Activated CD8-positive, alpha-beta T cell treated with anti-CD3 and anti-CD28 coated beads for 36 hours (primary cell): ENCODE data around the gene SELENOH. TPM values are rescaled to one million over a fixed set of nuclear protein-coding genes. Genes with fewer than 3 reads are reported as not detected.

Source experiments
- ATAC-seq: fragments of 200-7000 bp; cut with Tn5 transposase; one replicate; pipeline ENCODE4 v1.10.0; 2021; ENCODE audit warnings: mild to moderate bottlenecking, moderate library complexity
- CTCF ChIA-PET: fragments of 350-600 bp; sonication (Branson Sonifier 250); formaldehyde crosslinking; loops from one replicate; lab custom pipeline; 2021; ENCODE audit warnings: antibody characterized with exemption; lab: Charles Lee
- POLR2A ChIA-PET: fragments of 350-600 bp; sonication (Branson Sonifier 250); formaldehyde crosslinking; loops from one replicate; lab custom pipeline; 2021; ENCODE audit warnings: antibody characterized with exemption; lab: Charles Lee
- DNase-seq: peaks from one replicate; pipeline ENCODE4 v3.0.0-alpha.2; 2020
- H3K27ac Mint-ChIP-seq: one replicate; pipeline ENCODE4 v1.8.0; 2021; ENCODE audit warnings: mild to moderate bottlenecking, mixed read lengths
- H3K27me3 Mint-ChIP-seq: one replicate; pipeline ENCODE4 v1.8.0; 2021; ENCODE audit warnings: mixed read lengths
- H3K36me3 Mint-ChIP-seq: one replicate; pipeline ENCODE4 v1.8.0; 2021; ENCODE audit warnings: low read depth, mixed read lengths
- H3K4me1 Mint-ChIP-seq: one replicate; pipeline ENCODE4 v1.8.0; 2021; ENCODE audit warnings: low read depth, mixed read lengths
- H3K4me3 Mint-ChIP-seq: one replicate; pipeline ENCODE4 v1.8.0; 2021; ENCODE audit warnings: mild to moderate bottlenecking, moderate library complexity, mixed read lengths
- H3K9me3 Mint-ChIP-seq: one replicate; pipeline ENCODE4 v1.8.0; 2021; ENCODE audit warnings: mixed read lengths
- CTCF ChIP-seq: fragments of 200-600 bp; IDR thresholded peaks from one replicate; pipeline ENCODE4 v1.8.0; 2022; ENCODE audit warnings: antibody characterized with exemption, mild to moderate bottlenecking
- intact Hi-C: fragments of 100-400 bp; cut with micrococcal nuclease; formaldehyde crosslinking; loops from one replicate; pipeline ENCODE4 v1.10.0; 2022
- total RNA-seq, 2 experiments: library from RNA; stranded (reverse); gene quantifications; one replicate each; pipeline ENCODE4 v1.2.3, GENCODE V29; 2021

The SELENOH gene
- total RNA-seq, 2 experiments from 2014 or later, result 257 to 265 TPM

- Mint-ChIP-seq H3K27me3 (no peaks in the 10 kb centered on the region), H3K27ac (no peak overlapping the region), H3K36me3 (no peaks in the 10 kb centered on the region), H3K9me3 (no peaks in the 10 kb centered on the region), H3K4me3 (peak overlapping the region; percentile 75), H3K4me1 (peaks cover 14% of the 10 kb centered on the region)
- POLR2A ChIA-PET, result no interaction called here
- intact Hi-C loops, result no loop called here
- no peak for ATAC-seq
- DNase-seq, result no peak
- TF ChIP-seq CTCF, result no peak
- CTCF ChIA-PET, result interaction anchor here (0.8 to 8.4 kb wide), 2 partner anchors 39 to 305 kb away, joined by 3 to 57 read pairs; no protein-coding TSS in a partner anchor
Observed at GRCh38 chr11:57762235-57762861, 21.1 kb downstream of the SELENOH start.

- ChIA-PET POLR2A (no interaction called here), CTCF (interaction anchor here (2.5 to 8.4 kb wide), 2 partner anchors 12 to 38 kb away, joined by 6 to 57 read pairs; no protein-coding TSS in a partner anchor)
- intact Hi-C loops, result no loop called here
- no peak for TF ChIP-seq CTCF
- no peaks in the 10 kb centered on the region for H3K9me3 Mint-ChIP-seq
- H3K4me3 Mint-ChIP-seq, result no peak overlapping the region
- no peak for ATAC-seq
- H3K36me3 Mint-ChIP-seq, result no peaks in the 10 kb centered on the region
- H3K27ac Mint-ChIP-seq, result no peak overlapping the region
- peaks cover 14% of the 10 kb centered on the region for H3K4me1 Mint-ChIP-seq
- H3K27me3 Mint-ChIP-seq, result no peaks in the 10 kb centered on the region
- no peak for DNase-seq
Observed at GRCh38 chr11:57763568-57763967, 22.3 kb downstream of the SELENOH start.

GRCh38 chr11:57764021-57764420 is 22.7 kb downstream of the SELENOH start:
- peaks cover 14% of the 10 kb centered on the region for H3K4me1 Mint-ChIP-seq
- CTCF ChIA-PET, result interaction anchor here (1.0 to 8.4 kb wide), 5 partner anchors 9 to 418 kb away, joined by 3 to 57 read pairs (median 4); no protein-coding TSS in a partner anchor
- no peaks in the 10 kb centered on the region for H3K36me3 Mint-ChIP-seq
- H3K27me3 Mint-ChIP-seq, result no peaks in the 10 kb centered on the region
- intact Hi-C loops, result no loop called here
- DNase-seq, result no peak
- POLR2A ChIA-PET, result interaction anchor here (0.9 kb wide), 1 partner anchor 23 kb away, joined by 3 read pairs; the partner anchor contains the start of gene SELENOH
- no peak overlapping the region for H3K27ac Mint-ChIP-seq
- no peak for TF ChIP-seq CTCF
- no peaks in the 10 kb centered on the region for H3K9me3 Mint-ChIP-seq
- ATAC-seq, result no peak
- H3K4me3 Mint-ChIP-seq, result no peak overlapping the region

- no peaks in the 10 kb centered on the region for H3K36me3 Mint-ChIP-seq
- no peak for TF ChIP-seq CTCF
- H3K4me1 Mint-ChIP-seq, result peaks cover 14% of the 10 kb centered on the region
- H3K27me3 Mint-ChIP-seq, result no peaks in the 10 kb centered on the region
- ChIA-PET POLR2A (interaction anchor here (0.9 kb wide), 1 partner anchor 23 kb away, joined by 3 read pairs; the partner anchor contains the start of gene SELENOH), CTCF (interaction anchor here (1.0 to 8.4 kb wide), 5 partner anchors 9 to 419 kb away, joined by 3 to 57 read pairs (median 4); no protein-coding TSS in a partner anchor)
- H3K9me3 Mint-ChIP-seq, result no peaks in the 10 kb centered on the region
- no peak overlapping the region for H3K27ac Mint-ChIP-seq
- H3K4me3 Mint-ChIP-seq, result no peak overlapping the region
- DNase-seq (no peak), ATAC-seq (no peak)
- intact Hi-C loops, result no loop called here
Observed at GRCh38 chr11:57764566-57764965, 23.3 kb downstream of the SELENOH start.

- ATAC-seq (no peak), DNase-seq (no peak)
- ChIA-PET POLR2A (interaction anchor here (0.9 kb wide), 1 partner anchor 24 kb away, joined by 3 read pairs; the partner anchor contains the start of gene SELENOH), CTCF (interaction anchor here (1.0 to 8.4 kb wide), 7 partner anchors 10 to 419 kb away, joined by 3 to 57 read pairs (median 4); no protein-coding TSS in a partner anchor)
- Mint-ChIP-seq H3K27me3 (no peaks in the 10 kb centered on the region), H3K9me3 (no peaks in the 10 kb centered on the region), H3K36me3 (no peaks in the 10 kb centered on the region), H3K4me1 (peaks cover 13% of the 10 kb centered on the region), H3K4me3 (no peak overlapping the region), H3K27ac (no peak overlapping the region)
- TF ChIP-seq CTCF, result no peak
- intact Hi-C loops, result no loop called here
Observed at GRCh38 chr11:57764972-57765371, 23.7 kb downstream of the SELENOH start.
